Esophagus squamous epithelium (tissue), 5 donors: ENCODE data around the gene TCERG1L. TPM values are rescaled to one million over a fixed set of nuclear protein-coding genes. Genes with fewer than 3 reads are reported as not detected.

ENCODE experiments used
- DNase-seq: peaks from one replicate; lab custom pipeline; 2025; lab: John Stamatoyannopoulos, UW
- H3K27ac ChIP-seq, 4 donors: fragments of 200-600 bp; sonication (generic); one replicate each; pipeline ENCODE4 v1.5.1; 2016 to 2019; ENCODE audit warnings: mild to moderate bottlenecking in 1 of 4
- H3K27me3 ChIP-seq, 4 donors: fragments of 200-600 bp; sonication (generic); 1 replicate in 3 of 4; 2 replicates in 1 of 4; pipeline versions ENCODE4 v1.5.1 to v1.6.0; 2017 to 2021; ENCODE audit warnings: antibody characterized with exemption in 1 of 4
- H3K36me3 ChIP-seq, 3 donors: fragments of 200-600 bp; sonication (generic); one replicate each; pipeline ENCODE4 v1.5.1; 2016 to 2019
- H3K4me1 ChIP-seq, 3 donors: fragments of 200-600 bp; sonication (generic); one replicate each; pipeline ENCODE4 v1.5.1; 2017 to 2019
- H3K4me3 ChIP-seq, 4 donors: fragments of 200-600 bp; sonication (generic); 1 replicate in 3 of 4; 2 replicates in 1 of 4; pipeline ENCODE4 v1.5.1; 2016 to 2019; ENCODE audit warnings: mild to moderate bottlenecking in 2 of 4, moderate library complexity in 1 of 4
- H3K9me3 ChIP-seq, 3 donors: fragments of 200-600 bp; sonication (generic); one replicate each; pipeline ENCODE4 v1.5.1; 2016 to 2019
- CTCF ChIP-seq, 6 experiments: fragments of 450-650 bp in 4 of 6; fragments of 200-600 bp in 2 of 6; sonication (generic) in 2 of 6; IDR thresholded peaks; one replicate each; pipeline ENCODE4 v1.5.1; 2016 to 2019; ENCODE audit warnings: antibody characterized with exemption in 6 of 6, mild to moderate bottlenecking in 4 of 6, moderate library complexity in 4 of 6
- POLR2A ChIP-seq, 4 donors: fragments of 450-650 bp; IDR thresholded peaks; one replicate each; pipeline ENCODE4 v1.6.1; 2017; ENCODE audit warnings: antibody characterized with exemption in 4 of 4, mild to moderate bottlenecking in 4 of 4, moderate library complexity in 3 of 4
- WGBS, 2 donors: methylation state at CpG; one replicate each; pipeline ENCODE4 v1.1.5; 2018; 5-methylcytosine and 5-hydroxymethylcytosine counted together
- intact Hi-C: fragments of 100-400 bp; cut with DNase I; formaldehyde crosslinking; loops from one replicate; pipeline ENCODE4 v1.15.0; 2022
- total RNA-seq, 4 donors: library from RNA; depleted of rRNA; stranded (reverse); fragments of >200 nt; gene quantifications; one replicate each; pipeline ENCODE4 v1.1.0, GENCODE V29; 2016
- donor health status: DM: yes; HTN: yes; CAD: no.

The TCERG1L gene
- total RNA-seq, 4 donors from 2014 or later: 0.12 to 2.9 (median 0.48) TPM

GRCh38 chr10:131242007-131242406 is 69.5 kb downstream of the TCERG1L start:
- no peak for DNase-seq
- Histone ChIP-seq H3K27me3 (peaks cover 0 to 54% (median 0%) of the 10 kb centered on the region in 4 donors), H3K4me1 (no peaks in the 10 kb centered on the region), H3K4me3 (no peak overlapping the region), H3K9me3 (no peaks in the 10 kb centered on the region), H3K27ac (no peak overlapping the region), H3K36me3 (no peaks in the 10 kb centered on the region)
- TF ChIP-seq CTCF (IDR thresholded peaks at IDR 0.05) (peak in 4 of 6 experiments; percentile 8 to 50 (median 17)), POLR2A (IDR thresholded peaks at IDR 0.05) (no peak)
- intact Hi-C loops: no loop called here
- 11 to 20% methylated on average over 8 of the region's 8 CpGs for WGBS, 2 donors

DNA sequence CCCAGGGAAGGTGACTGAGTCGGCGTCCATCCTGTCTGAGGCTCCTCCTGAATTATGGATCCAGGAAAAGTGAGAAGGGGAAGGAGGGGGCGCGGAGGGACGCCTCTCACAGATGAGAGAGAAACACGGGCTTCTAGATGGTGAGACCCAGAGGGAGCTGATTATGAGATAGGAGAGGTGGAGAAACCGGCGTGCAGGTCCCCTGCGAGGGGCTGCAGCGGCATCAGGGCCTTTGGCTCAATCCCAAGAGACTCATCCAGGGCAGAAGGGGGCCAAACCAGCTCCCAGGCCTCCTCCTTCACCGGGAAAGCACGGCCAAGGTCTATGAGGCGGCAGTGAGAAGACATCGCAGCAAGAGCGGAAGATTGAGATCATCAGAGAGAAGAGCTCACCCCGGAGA is 70.8 kb downstream of the TCERG1L start:
- H3K27ac ChIP-seq: no peak overlapping the region
- intact Hi-C loops: no loop called here
- H3K9me3 ChIP-seq: no peaks in the 10 kb centered on the region
- no peak overlapping the region for H3K4me3 ChIP-seq
- H3K27me3 ChIP-seq: peaks cover 0 to 50% (median 0%) of the 10 kb centered on the region in 4 donors
- 79 to 88% methylated on average over 13 of the region's 16 CpGs for WGBS, 2 donors
- no peaks in the 10 kb centered on the region for H3K4me1 ChIP-seq
- DNase-seq: no peak
- TF ChIP-seq POLR2A (IDR thresholded peaks at IDR 0.05) (no peak), CTCF (IDR thresholded peaks at IDR 0.05) (no peak)
- no peaks in the 10 kb centered on the region for H3K36me3 ChIP-seq

- no peak for DNase-seq
- intact Hi-C loops: no loop called here
- H3K36me3 ChIP-seq: no peaks in the 10 kb centered on the region
- H3K9me3 ChIP-seq: no peaks in the 10 kb centered on the region
- no peak overlapping the region for H3K4me3 ChIP-seq
- H3K27ac ChIP-seq: no peak overlapping the region
- H3K27me3 ChIP-seq: peaks cover 0 to 49% (median 0%) of the 10 kb centered on the region in 4 donors
- no peaks in the 10 kb centered on the region for H3K4me1 ChIP-seq
- 74 to 82% methylated on average over 2 to 7 of the region's 7 CpGs for WGBS, 2 donors
- no peak for TF ChIP-seq POLR2A (IDR thresholded peaks at IDR 0.05)
- TF ChIP-seq CTCF (IDR thresholded peaks at IDR 0.05): no peak
Measured at GRCh38 chr10:131239926-131240325, 71.6 kb downstream of the TCERG1L start.

GRCh38 chr10:131239450-131239849 is 72.1 kb downstream of the TCERG1L start:
- Histone ChIP-seq H3K4me1 (no peaks in the 10 kb centered on the region), H3K36me3 (no peaks in the 10 kb centered on the region), H3K27ac (no peak overlapping the region), H3K9me3 (no peaks in the 10 kb centered on the region), H3K27me3 (peaks cover 0 to 45% (median 0%) of the 10 kb centered on the region in 4 donors), H3K4me3 (no peak overlapping the region)
- TF ChIP-seq POLR2A (IDR thresholded peaks at IDR 0.05) (no peak), CTCF (IDR thresholded peaks at IDR 0.05) (no peak)
- WGBS, 2 donors: 57 to 78% methylated on average over 6 to 13 of the region's 13 CpGs
- intact Hi-C loops: no loop called here
- no peak for DNase-seq

DNA sequence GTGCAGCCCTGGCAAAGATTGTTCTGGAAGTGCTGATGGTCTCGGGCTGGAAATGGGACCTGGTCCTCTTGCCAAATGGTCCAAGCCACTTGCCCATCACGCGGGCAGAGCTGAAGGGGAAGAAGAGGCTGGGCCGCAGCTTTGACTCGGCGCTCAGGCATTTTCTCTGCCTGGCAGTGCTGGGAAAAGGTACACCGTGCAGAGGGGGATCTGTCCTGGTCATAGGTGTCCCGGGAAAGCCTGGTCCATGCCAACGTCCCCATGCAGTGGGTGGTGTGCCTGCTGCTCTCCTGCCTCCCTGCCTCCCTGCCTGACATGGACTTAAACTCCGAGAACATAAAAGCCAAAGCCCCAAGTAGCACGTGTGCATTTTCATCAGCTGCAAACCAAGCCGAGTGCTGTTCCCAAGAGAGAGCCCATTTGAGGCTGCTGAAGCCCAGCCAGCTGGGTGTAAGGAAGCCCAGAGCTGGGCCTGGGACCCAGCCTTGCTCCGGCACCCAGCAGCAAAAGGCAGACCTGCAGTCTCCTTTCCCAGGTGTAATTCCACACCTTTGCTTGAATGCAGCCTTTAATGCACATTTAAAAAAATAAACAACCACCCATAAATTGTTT is 72.7 kb downstream of the TCERG1L start:
- TF ChIP-seq CTCF (IDR thresholded peaks at IDR 0.05) (no peak), POLR2A (IDR thresholded peaks at IDR 0.05) (no peak)
- intact Hi-C loops: no loop called here
- H3K9me3 ChIP-seq: no peaks in the 10 kb centered on the region
- WGBS, 2 donors: 50 to 73% methylated on average over 3 to 5 of the region's 13 CpGs
- H3K27me3 ChIP-seq: peaks cover 0 to 45% (median 0%) of the 10 kb centered on the region in 4 donors
- no peak for DNase-seq
- H3K27ac ChIP-seq: no peak overlapping the region
- H3K4me3 ChIP-seq: no peak overlapping the region
- no peaks in the 10 kb centered on the region for H3K4me1 ChIP-seq
- no peaks in the 10 kb centered on the region for H3K36me3 ChIP-seq
